Kidney (tissue), 22 donors: Measurements from ENCODE around the gene ZNF57. TPM values are rescaled to one million over a fixed set of nuclear protein-coding genes. Genes with fewer than 3 reads are reported as not detected.

Source experiments
- DNase-seq, 5 donors: peaks; one replicate each; pipeline ENCODE4 v3.0.0-alpha.2; 2013 to 2020
- FAIRE-seq: peaks from 2 replicates; lab custom pipeline; 2012; peaks lifted over from hg19 to GRCh38; lab: Jason Lieb, UNC
- H3K27ac ChIP-seq, 2 donors: one replicate each; pipeline ENCODE4 v1.7.0; 2013; ENCODE audit warnings: low read depth in 2 of 2, low read length in 2 of 2, inconsistent platforms in 1 of 2
- H3K27me3 ChIP-seq: one replicate; pipeline ENCODE4 v1.7.1; 2013; ENCODE audit warnings: low read length, inconsistent platforms; ENCODE audit not compliant: control insufficient read depth, insufficient read depth
- H3K36me3 ChIP-seq, 3 donors: one replicate each; pipeline versions ENCODE4 v1.7.0 to v1.7.1; 2013; ENCODE audit warnings: low read length in 3 of 3, control low read depth in 1 of 3, inconsistent platforms in 1 of 3; ENCODE audit not compliant: insufficient read depth in 3 of 3, control insufficient read depth in 2 of 3
- H3K4me1 ChIP-seq, 3 donors: one replicate each; pipeline versions ENCODE4 v1.7.0 to v1.7.1; 2013; ENCODE audit warnings: low read length in 3 of 3, inconsistent platforms in 1 of 3, low read depth in 1 of 3; ENCODE audit not compliant: control insufficient read depth in 2 of 3, insufficient read depth in 2 of 3
- H3K4me3 ChIP-seq, 3 donors: one replicate each; pipeline versions ENCODE4 v1.7.0 to v1.8.1; 2013; ENCODE audit warnings: low read length in 3 of 3, control low read depth in 1 of 3, inconsistent platforms in 1 of 3
- H3K9ac ChIP-seq, 3 donors: one replicate each; pipeline versions ENCODE4 v1.7.0 to v1.7.1; 2013; ENCODE audit warnings: low read length in 3 of 3, control low read depth in 1 of 3, inconsistent platforms in 1 of 3
- H3K9me3 ChIP-seq, 3 donors: one replicate each; pipeline versions ENCODE4 v1.7.0 to v1.7.1; 2013; ENCODE audit warnings: low read length in 3 of 3, control low read depth in 1 of 3, inconsistent platforms in 1 of 3; ENCODE audit not compliant: control insufficient read depth in 2 of 3, insufficient read depth in 1 of 3
- intact Hi-C: fragments of 100-400 bp; cut with DNase I; formaldehyde crosslinking; loops from one replicate; pipeline ENCODE4 v1.11.1; 2022
- long read RNA-seq, 10 donors: library from polyadenylated mRNA in 1 of 10; unstranded in 1 of 10; transcript quantifications; one replicate each; pipeline ENCODE4 v2.0.0 and lab custom pipeline, GENCODE V29; 2021 to 2026
- polyA plus RNA-seq: library from polyadenylated mRNA; stranded (reverse); fragments of 350-450 nt; fragmentation: Illumina TruSeq; extraction: RNeasy Lipid Tissue Mini Kit (QIAGEN cat#74804); gene quantifications from one replicate; pipeline ENCODE4 v1.2.3, GENCODE V29; 2014; ENCODE audit warnings: low read depth, low replicate concordance; ENCODE audit not compliant: insufficient read depth
- total RNA-seq: library from RNA; stranded (reverse); fragmentation: NEBNext Ultra II Directional; extraction: Animal tissue kit (Norgen Biotek cat#: 25700); gene quantifications from one replicate; pipeline ENCODE4 v1.2.1, GENCODE V29; 2021
- TF ChIP-seq, protein P1 (sequence below): IDR thresholded peaks from 3 replicates; pipeline ENCODE4 v1.5.1; 2012; ENCODE audit warnings: mild to moderate bottlenecking, moderate library complexity, borderline replicate concordance; ENCODE audit not compliant: insufficient read depth; ENCODE audit errors: extremely low read depth
- donor health status: control.
- donor health status: control.
- donor health status: control.
- donor health status: control.
- donor health status: control.
- donor health status: DM: yes; HTN: yes; CAD: no.
- donor health status: Normal renal cell carcinoma (clear cell type).

ZNF57 gene
- 6.1 TPM for total RNA-seq
- polyA plus RNA-seq, result 6.2 TPM
- long read RNA-seq, donor 1, partial matches to known transcripts, result 0 of 3 reads
- long read RNA-seq, donor 1, other reads (novel, unspliced or antisense), result 0 of 3 reads
- long read RNA-seq, donor 2, partial matches to known transcripts, result 0 of 1 reads
- long read RNA-seq, donor 2, other reads (novel, unspliced or antisense), result 0 of 1 reads
- long read RNA-seq, donor 3, partial matches to known transcripts, result 0 of 3 reads
- long read RNA-seq, donor 3, other reads (novel, unspliced or antisense), result 0 of 3 reads
- long read RNA-seq, donor 4, partial matches to known transcripts, result 0 of 1 reads
- long read RNA-seq, donor 4, other reads (novel, unspliced or antisense), result 0 of 1 reads
- long read RNA-seq, donor 5, result 0 reads
- long read RNA-seq, donor 6, partial matches to known transcripts, result 0 of 4 reads
- long read RNA-seq, donor 6, other reads (novel, unspliced or antisense), result 0 of 4 reads
- long read RNA-seq, donor 7, transcript ZNF57-201 (4 exons, 2,003 nt), result major isoform, 6 of 7 reads
- long read RNA-seq, donor 7, partial matches to known transcripts, result 0 of 7 reads
- long read RNA-seq, donor 7, other reads (novel, unspliced or antisense), result 1 of 7 reads
- long read RNA-seq, donor 8, partial matches to known transcripts, result 0 of 3 reads
- long read RNA-seq, donor 8, other reads (novel, unspliced or antisense), result 0 of 3 reads
- long read RNA-seq, donor 9, partial matches to known transcripts, result 0 of 2 reads
- long read RNA-seq, donor 9, other reads (novel, unspliced or antisense), result 0 of 2 reads
- long read RNA-seq, donor 10, partial matches to known transcripts, result 0 of 1 reads
- long read RNA-seq, donor 10, other reads (novel, unspliced or antisense), result 0 of 1 reads

DNA sequence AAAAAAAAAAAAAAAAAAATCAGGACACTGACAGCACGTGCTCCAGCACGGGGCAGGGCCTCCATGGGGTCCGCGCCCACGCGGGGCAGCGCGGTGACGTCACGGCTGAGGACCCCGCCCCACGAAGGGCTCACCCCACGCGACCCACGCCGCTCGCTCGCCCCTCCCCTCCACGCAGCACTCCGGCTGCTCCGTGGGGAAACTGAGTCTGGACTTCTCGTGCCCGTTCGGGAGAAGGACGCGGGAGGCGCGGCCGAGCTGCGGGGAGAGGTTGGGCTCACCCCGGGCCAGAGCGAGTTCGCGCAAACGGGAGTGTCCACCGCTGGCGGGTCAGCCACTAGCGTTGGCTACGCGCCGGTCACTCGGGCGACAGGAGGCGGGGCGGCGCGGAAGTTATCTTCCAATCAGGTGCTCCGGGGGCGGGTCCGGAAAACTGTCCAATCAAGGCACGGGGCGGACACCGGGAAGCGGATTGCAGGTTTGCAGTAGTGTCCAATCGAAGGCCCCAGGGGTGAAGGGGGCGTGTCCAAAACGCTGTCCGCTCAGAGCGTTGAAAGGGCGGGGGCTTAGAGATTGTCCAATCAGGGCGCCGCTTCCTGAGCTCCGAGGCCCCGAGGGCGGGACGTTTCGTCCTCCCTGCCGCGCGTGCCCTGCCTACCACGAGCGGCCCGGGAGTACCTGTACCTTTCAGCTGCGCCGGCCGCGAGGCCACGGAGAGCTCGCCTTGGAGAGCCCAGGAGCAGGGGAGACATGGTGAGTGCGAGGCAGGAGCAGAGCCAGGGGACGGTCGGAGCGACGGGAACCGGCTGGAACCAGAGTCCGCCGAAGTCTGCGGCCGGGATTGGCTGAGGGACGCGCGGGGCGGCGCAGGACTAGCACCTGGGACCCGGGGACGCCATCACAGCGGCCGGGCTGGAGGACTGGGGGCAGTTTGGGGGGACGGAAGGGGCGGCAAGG lies at the start of gene ZNF57:
Gene ZNF57, plus strand, starts transcription at position 633 of the 957 bp plus-strand sequence. Its CDS starts 118 bp downstream, at position 751.
- H3K27ac ChIP-seq, result peak within 1 kb of the TSS; percentile 86 to 92
- peak within 1 kb of the TSS; percentile 72 to 78 (median 78) for H3K4me3 ChIP-seq
- H3K27me3 ChIP-seq, result no peaks in the 10 kb centered on the region
- intact Hi-C loops, result no loop called here
- TF ChIP-seq, protein P1, sequence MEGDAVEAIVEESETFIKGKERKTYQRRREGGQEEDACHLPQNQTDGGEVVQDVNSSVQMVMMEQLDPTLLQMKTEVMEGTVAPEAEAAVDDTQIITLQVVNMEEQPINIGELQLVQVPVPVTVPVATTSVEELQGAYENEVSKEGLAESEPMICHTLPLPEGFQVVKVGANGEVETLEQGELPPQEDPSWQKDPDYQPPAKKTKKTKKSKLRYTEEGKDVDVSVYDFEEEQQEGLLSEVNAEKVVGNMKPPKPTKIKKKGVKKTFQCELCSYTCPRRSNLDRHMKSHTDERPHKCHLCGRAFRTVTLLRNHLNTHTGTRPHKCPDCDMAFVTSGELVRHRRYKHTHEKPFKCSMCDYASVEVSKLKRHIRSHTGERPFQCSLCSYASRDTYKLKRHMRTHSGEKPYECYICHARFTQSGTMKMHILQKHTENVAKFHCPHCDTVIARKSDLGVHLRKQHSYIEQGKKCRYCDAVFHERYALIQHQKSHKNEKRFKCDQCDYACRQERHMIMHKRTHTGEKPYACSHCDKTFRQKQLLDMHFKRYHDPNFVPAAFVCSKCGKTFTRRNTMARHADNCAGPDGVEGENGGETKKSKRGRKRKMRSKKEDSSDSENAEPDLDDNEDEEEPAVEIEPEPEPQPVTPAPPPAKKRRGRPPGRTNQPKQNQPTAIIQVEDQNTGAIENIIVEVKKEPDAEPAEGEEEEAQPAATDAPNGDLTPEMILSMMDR, result no peak
- peak within 1 kb of the TSS in 2 of 3 donors; percentile 68 to 71 for H3K9ac ChIP-seq
- H3K9me3 ChIP-seq, result peaks cover 0 to 7% (median 0%) of the 10 kb centered on the region in 3 donors
- DNase-seq, result peak; percentile 99 to 100 (median 100)
- H3K36me3 ChIP-seq, result no peaks in the 10 kb centered on the region
- H3K4me1 ChIP-seq, result peaks cover 0 to 2% (median 0%) of the 10 kb centered on the region in 3 donors
- FAIRE-seq, result peak; percentile 98

GRCh38 chr19:2852598-2852997 lies 48.1 kb upstream of the ZNF57 start:
- H3K27me3 ChIP-seq, result no peaks in the 10 kb centered on the region
- TF ChIP-seq, protein P1, result no peak
- DNase-seq (no peak), FAIRE-seq (no peak)
- H3K27ac ChIP-seq, result no peak overlapping the region
- H3K4me1 ChIP-seq, result no peaks in the 10 kb centered on the region
- intact Hi-C loops, result no loop called here
- peak overlapping the region in 2 of 3 donors; percentile 15 to 20 for H3K4me3 ChIP-seq
- H3K36me3 ChIP-seq, result peaks cover 26 to 31% (median 27%) of the 10 kb centered on the region in 3 donors
- no peak overlapping the region for H3K9ac ChIP-seq
- H3K9me3 ChIP-seq, result peaks cover 18 to 49% (median 24%) of the 10 kb centered on the region in 3 donors

DNA sequence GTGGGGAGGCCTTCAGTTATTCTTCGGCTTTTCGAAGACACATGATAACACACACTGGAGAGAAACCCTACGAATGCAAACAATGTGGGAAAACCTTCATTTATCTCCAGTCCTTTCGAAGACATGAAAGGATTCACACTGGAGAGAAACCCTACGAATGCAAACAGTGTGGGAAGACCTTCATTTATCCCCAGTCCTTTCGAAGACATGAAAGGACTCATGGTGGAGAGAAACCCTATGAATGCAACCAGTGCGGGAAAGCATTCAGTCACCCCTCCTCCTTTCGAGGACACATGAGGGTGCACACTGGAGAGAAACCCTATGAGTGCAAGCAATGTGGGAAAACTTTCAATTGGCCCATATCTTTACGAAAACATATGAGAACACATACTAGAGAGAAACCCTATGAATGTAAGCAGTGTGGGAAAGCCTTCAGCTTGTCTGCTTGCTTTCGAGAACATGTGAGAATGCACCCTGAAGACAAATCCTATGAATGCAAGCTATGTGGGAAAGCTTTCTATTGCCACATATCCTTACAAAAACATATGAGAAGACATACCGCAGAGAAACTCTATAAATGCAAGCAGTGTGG lies 47.6 kb upstream of the ZNF57 start:
- FAIRE-seq (no peak), DNase-seq (no peak)
- Histone ChIP-seq H3K27me3 (no peaks in the 10 kb centered on the region), H3K27ac (no peak overlapping the region), H3K36me3 (peaks cover 26 to 31% (median 27%) of the 10 kb centered on the region in 3 donors), H3K4me1 (no peaks in the 10 kb centered on the region), H3K9ac (no peak overlapping the region), H3K9me3 (peaks cover 18 to 52% (median 24%) of the 10 kb centered on the region in 3 donors), H3K4me3 (peak overlapping the region in 2 of 3 donors; percentile 14 to 26)
- TF ChIP-seq, protein P1, result no peak
- intact Hi-C loops, result no loop called here
